Type B pancreatic cell (in vitro differentiated cells): ENCODE results near the gene CBX2. TPM values are rescaled to one million over a fixed set of nuclear protein-coding genes. Genes with fewer than 3 reads are reported as not detected.

ENCODE experiments used
- DNase-seq: peaks from one replicate; pipeline ENCODE4 v3.0.0; 2021; ENCODE audit warnings: mixed read lengths; ENCODE audit not compliant: unreplicated experiment; ENCODE audit errors: extremely low spot score
- H3K27ac Mint-ChIP-seq: 2 replicates; pipeline ENCODE4 v1.8.0; 2021; ENCODE audit warnings: mild to moderate bottlenecking, mixed read lengths
- H3K27me3 Mint-ChIP-seq: 2 replicates; pipeline ENCODE4 v1.8.0; 2021; ENCODE audit warnings: mixed read lengths
- H3K36me3 Mint-ChIP-seq: 2 replicates; pipeline ENCODE4 v1.8.0; 2021; ENCODE audit warnings: mixed read lengths
- H3K4me1 Mint-ChIP-seq: one replicate; pipeline ENCODE4 v1.8.0; 2021; ENCODE audit warnings: mixed read lengths; ENCODE audit not compliant: unreplicated experiment
- H3K4me3 Mint-ChIP-seq: 2 replicates; pipeline ENCODE4 v1.8.0; 2021; ENCODE audit warnings: mild to moderate bottlenecking, mixed read lengths
- H3K9me3 Mint-ChIP-seq: 2 replicates; pipeline ENCODE4 v1.8.0; 2021; ENCODE audit warnings: mixed read lengths
- CTCF ChIP-seq: fragments of 200-600 bp; sonication (generic); conservative IDR thresholded peaks from 2 replicates; pipeline ENCODE4 v1.5.0; 2021; ENCODE audit warnings: antibody characterized with exemption, mild to moderate bottlenecking
- total RNA-seq: library from RNA; stranded (reverse); gene quantifications from 2 replicates; pipeline ENCODE4 v1.2.1, GENCODE V29; 2021; ENCODE audit warnings: low replicate concordance

CBX2 gene
- total RNA-seq, 1 donor from 2014 or later: 72.0 TPM

DNA sequence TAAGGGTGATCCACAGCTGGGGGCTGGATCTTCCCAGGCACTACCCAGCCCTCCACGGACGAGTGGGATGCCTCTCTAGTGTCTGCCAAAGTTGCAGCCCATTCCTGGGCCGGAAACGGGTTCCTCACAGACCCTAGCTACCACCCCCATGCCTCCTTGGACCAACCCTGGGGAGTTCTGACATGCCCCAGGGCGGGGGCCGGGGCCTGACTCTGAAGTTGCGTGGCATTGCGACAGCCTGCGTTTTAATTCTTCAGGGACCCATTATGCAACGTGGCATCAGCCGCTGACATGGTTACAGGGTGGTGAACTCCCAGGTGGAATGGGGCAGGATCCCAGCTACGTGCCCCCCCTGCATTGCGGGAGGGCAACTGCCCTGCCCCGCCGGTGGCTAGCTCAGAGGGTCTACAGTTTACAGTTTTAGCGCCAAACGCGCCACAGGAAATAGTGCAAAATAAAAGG is 58.6 kb downstream of the CBX2 start:
- H3K4me1 Mint-ChIP-seq: peaks cover 21% of the 10 kb centered on the region
- peaks cover 9% of the 10 kb centered on the region for H3K36me3 Mint-ChIP-seq
- peaks cover 40% of the 10 kb centered on the region for H3K27me3 Mint-ChIP-seq
- no peak for TF ChIP-seq CTCF
- H3K27ac Mint-ChIP-seq: peak overlapping the region; percentile 56
- DNase-seq: no peak
- peak overlapping the region; percentile 94 for H3K4me3 Mint-ChIP-seq
- no peaks in the 10 kb centered on the region for H3K9me3 Mint-ChIP-seq

DNA sequence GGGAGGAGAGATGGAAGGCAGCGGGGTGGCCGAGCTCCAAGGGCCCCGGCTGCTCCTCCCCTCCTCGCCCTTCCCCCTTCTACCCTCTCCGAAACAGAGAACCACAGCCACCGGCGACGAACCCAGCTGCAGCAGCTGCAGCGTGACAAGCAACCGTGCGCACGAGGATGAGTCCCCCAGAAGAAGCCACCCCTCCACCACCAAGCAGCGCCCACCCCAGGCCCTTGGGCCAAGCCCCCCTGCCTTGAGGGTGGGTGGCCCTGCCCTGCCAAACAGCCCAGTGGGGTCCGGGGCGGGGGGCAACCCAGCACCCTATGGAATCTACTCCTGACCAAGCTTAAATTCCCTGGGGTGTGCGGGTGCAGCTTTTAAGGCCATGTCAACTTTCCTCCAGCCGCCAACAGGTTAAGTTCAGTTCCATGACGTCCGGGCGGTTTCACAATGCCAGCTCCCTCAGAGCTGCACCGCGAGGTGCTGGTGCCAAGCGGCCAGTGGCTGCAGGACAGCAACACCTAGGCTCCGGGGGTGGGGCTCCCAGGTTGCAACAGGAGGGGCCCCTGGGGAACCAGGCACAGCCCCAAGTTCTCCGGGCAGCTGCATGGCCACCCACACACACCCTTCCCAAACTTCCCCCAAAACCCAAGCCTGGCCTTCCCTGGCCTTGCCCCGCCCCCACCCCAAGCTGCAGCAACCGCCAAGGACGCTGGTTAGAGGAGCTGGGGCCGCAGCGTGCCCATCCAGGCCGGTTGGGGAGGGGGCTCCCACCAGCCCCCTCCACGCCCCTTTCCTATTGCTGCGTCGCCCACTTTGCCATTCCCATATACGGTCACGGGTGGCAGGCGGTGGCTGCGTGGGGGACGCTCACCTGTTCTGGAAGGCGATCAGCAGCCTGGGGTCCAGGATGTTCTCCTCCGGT is 59.3 kb downstream of the CBX2 start:
- H3K4me1 Mint-ChIP-seq: peaks cover 21% of the 10 kb centered on the region
- no peak for DNase-seq
- peak overlapping the region; percentile 94 for H3K4me3 Mint-ChIP-seq
- H3K27me3 Mint-ChIP-seq: peaks cover 45% of the 10 kb centered on the region
- H3K27ac Mint-ChIP-seq: peak overlapping the region; percentile 94
- no peaks in the 10 kb centered on the region for H3K9me3 Mint-ChIP-seq
- peaks cover 9% of the 10 kb centered on the region for H3K36me3 Mint-ChIP-seq
- TF ChIP-seq CTCF: no peak

Other genes with a start within 250 kb of the CBX2 start
- 1.6 and 2.0 TPM in 2 replicates for gene RBFOX3, start 167.1 kb upstream of the CBX2 start, total RNA-seq
- gene ENPP7, start 47.2 kb upstream of the CBX2 start, total RNA-seq: 5.3 and 20.5 TPM in 2 replicates
- 13.3 and 16.0 TPM in 2 replicates for gene CBX8, start 18.9 kb downstream of the CBX2 start, total RNA-seq
- gene CBX4, start 61.3 kb downstream of the CBX2 start, total RNA-seq: 39.6 and 76.2 TPM in 2 replicates